Measurements from ENCODE around the gene CLCNKA. TPM values are rescaled to one million over a fixed set of nuclear protein-coding genes. Genes with fewer than 3 reads are reported as not detected.
"Not testable (repeated sequence)": the region's sequence is repeated elsewhere in the genome, so short reads cannot be mapped to it uniquely, and the experiment has no call there.

Gene CLCNKA
- total RNA-seq, 4 donors from 2014 or later: 2.9 TPM; not detected in 3

- Histone ChIP-seq H3K9me3 (no peaks in the 10 kb centered on the region), H3K4me3 (no peak overlapping the region), H3K36me3 (no peaks in the 10 kb centered on the region), H3K27ac (no peak overlapping the region), H3K4me1 (no peaks in the 10 kb centered on the region), H3K27me3 (no peaks in the 10 kb centered on the region)
- TF ChIP-seq POLR2A (IDR thresholded peaks at IDR 0.05): peak in 1 of 2 donors; percentile 8
- TF ChIP-seq CTCF (IDR thresholded peaks at IDR 0.05): peak; percentile 93 to 99 (median 98)
- intact Hi-C loops (cut with DNase I; ENCODE audit: low total_unique reads): no loop called here
- DNase-seq: peak; percentile 88
Observed at GRCh38 chr1:16032388-16033102, 10.7 kb downstream of the CLCNKA start.

GRCh38 chr1:16033103-16033632 lies 11.3 kb downstream of the CLCNKA start:
- intact Hi-C loops (cut with DNase I; ENCODE audit: low total_unique reads); H3K9me3 ChIP-seq; H3K36me3 ChIP-seq; H3K4me1 ChIP-seq; H3K27ac ChIP-seq; DNase-seq; H3K27me3 ChIP-seq; H3K4me3 ChIP-seq: not testable (repeated sequence)
- peak in 1 of 2 donors; percentile 9 for TF ChIP-seq POLR2A (IDR thresholded peaks at IDR 0.05)

- intact Hi-C loops (cut with DNase I; ENCODE audit: low total_unique reads); H3K36me3 ChIP-seq; H3K27ac ChIP-seq; H3K4me3 ChIP-seq; H3K9me3 ChIP-seq; DNase-seq; H3K4me1 ChIP-seq; H3K27me3 ChIP-seq: not testable (repeated sequence)
Observed at GRCh38 chr1:16036461-16036860, 14.6 kb downstream of the CLCNKA start.

GRCh38 chr1:16038620-16038912 lies 16.7 kb downstream of the CLCNKA start:
- Histone ChIP-seq H3K27me3 (no peaks in the 10 kb centered on the region), H3K4me3 (no peak overlapping the region), H3K4me1 (no peaks in the 10 kb centered on the region), H3K36me3 (no peaks in the 10 kb centered on the region), H3K9me3 (no peaks in the 10 kb centered on the region), H3K27ac (no peak overlapping the region)
- TF ChIP-seq POLR2A (IDR thresholded peaks at IDR 0.05) (no peak), CTCF (IDR thresholded peaks at IDR 0.05) (no peak)
- intact Hi-C loops (cut with DNase I; ENCODE audit: low total_unique reads): no loop called here
- DNase-seq: no peak

- H3K4me3 ChIP-seq; H3K9me3 ChIP-seq; intact Hi-C loops (cut with DNase I; ENCODE audit: low total_unique reads); H3K36me3 ChIP-seq; H3K27me3 ChIP-seq; H3K27ac ChIP-seq; DNase-seq; H3K4me1 ChIP-seq: not testable (repeated sequence)
Observed at GRCh38 chr1:16039871-16040270, 18.0 kb downstream of the CLCNKA start.

- intact Hi-C loops (cut with DNase I; ENCODE audit: low total_unique reads): no loop called here
- no peak overlapping the region for H3K4me3 ChIP-seq
- no peak for DNase-seq
- H3K4me1 ChIP-seq: no peaks in the 10 kb centered on the region
- H3K27ac ChIP-seq: no peak overlapping the region
- no peaks in the 10 kb centered on the region for H3K9me3 ChIP-seq
- H3K27me3 ChIP-seq: no peaks in the 10 kb centered on the region
- TF ChIP-seq CTCF (IDR thresholded peaks at IDR 0.05) (no peak), POLR2A (IDR thresholded peaks at IDR 0.05) (no peak)
- no peaks in the 10 kb centered on the region for H3K36me3 ChIP-seq
Observed at GRCh38 chr1:16041200-16041599, 19.4 kb downstream of the CLCNKA start.

- H3K27ac ChIP-seq: no peak overlapping the region
- H3K9me3 ChIP-seq: no peaks in the 10 kb centered on the region
- intact Hi-C loops (cut with DNase I; ENCODE audit: low total_unique reads): no loop called here
- no peaks in the 10 kb centered on the region for H3K36me3 ChIP-seq
- TF ChIP-seq CTCF (IDR thresholded peaks at IDR 0.05) (no peak), POLR2A (IDR thresholded peaks at IDR 0.05) (no peak)
- DNase-seq: no peak
- no peak overlapping the region for H3K4me3 ChIP-seq
- H3K4me1 ChIP-seq: no peaks in the 10 kb centered on the region
- no peaks in the 10 kb centered on the region for H3K27me3 ChIP-seq
Observed at GRCh38 chr1:16042096-16042495, 20.3 kb downstream of the CLCNKA start.

GRCh38 chr1:16042654-16043053 lies 20.8 kb downstream of the CLCNKA start:
- intact Hi-C loops (cut with DNase I; ENCODE audit: low total_unique reads); H3K27ac ChIP-seq; H3K4me3 ChIP-seq; H3K27me3 ChIP-seq; DNase-seq; H3K4me1 ChIP-seq; H3K9me3 ChIP-seq; H3K36me3 ChIP-seq: not testable (repeated sequence)
